SW480 (cell line): ENCODE results near the gene CARNS1.

Experiments used
- DNase-seq: peaks from one replicate; pipeline ENCODE4 v3.0.0-alpha.2; 2016; ENCODE audit warnings: low spot score

Gene CARNS1

DNA sequence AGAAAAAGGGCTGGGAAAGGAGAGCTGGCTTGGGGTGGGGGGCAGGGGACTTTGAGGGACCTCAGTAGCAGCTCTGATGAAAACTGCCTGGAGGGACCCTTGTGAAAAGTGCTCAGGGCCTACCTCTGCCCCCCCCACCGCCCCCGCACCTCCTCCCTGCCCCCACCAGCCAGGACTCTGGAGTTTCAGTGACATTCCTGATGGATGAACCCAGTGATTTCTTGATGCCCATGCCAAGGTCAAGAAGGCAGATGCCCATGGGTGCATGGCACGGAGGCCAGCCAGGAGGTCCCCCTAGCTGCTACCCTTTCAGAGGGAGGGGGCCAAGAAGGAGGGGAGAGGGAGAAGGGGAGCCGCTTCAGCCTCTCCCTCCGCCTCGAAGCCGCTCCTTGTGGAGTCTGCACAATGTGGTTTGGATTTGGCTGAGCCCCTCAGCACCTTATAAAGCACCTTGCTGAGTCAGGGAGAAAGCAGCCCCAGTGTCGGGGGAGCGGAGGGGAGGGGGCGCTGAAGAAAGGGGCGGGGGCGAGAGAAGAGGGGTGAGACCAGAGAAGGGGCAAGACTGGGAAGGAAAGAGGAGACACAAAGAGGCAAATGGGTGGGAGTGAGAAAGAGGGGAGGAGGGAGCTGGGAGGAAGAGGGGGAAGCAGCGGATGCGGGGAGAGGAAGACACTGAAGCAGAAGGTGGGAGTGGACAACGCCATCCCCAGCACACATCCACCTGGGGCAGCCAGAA is 40.0 kb upstream of the CARNS1 start:
- DNase-seq, result no peak

DNA sequence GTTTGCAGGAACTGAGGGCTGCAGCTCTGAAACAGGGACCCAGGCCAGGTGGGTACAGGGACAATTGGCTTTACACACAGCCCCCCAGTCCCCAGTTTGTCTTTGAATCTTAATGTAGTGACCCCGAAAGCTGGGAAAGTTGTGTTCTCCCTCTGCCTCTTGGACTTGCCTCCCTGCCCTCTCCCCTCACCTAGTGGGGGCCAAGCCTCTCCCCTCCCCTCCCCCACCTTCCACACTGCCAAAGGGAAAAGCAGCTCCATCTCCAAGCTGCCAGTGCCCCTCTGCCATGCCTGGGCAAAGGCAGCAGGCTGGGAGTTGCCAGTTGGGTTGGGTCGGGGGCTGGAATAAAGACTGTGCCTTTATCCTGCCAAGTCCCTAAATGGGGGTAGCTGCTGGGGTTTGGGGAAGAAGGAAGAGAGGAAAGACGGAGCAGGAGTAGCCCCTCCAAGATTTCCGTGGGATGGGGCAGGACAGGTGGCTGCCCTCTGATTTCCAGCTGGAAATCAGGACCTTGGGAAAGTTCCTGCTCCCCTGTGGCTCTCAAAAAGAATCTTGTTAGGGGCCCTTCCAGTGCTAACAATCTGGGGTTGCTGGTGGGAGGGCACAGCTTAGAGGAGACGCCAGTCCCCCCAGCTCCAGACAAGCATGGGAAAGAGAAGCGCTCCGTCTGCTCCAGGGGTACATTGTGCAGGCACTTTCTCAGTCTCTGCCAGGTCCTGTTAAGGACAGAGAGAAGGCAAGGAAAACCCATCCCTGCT is 39.2 kb upstream of the CARNS1 start:
- no peak for DNase-seq

DNA sequence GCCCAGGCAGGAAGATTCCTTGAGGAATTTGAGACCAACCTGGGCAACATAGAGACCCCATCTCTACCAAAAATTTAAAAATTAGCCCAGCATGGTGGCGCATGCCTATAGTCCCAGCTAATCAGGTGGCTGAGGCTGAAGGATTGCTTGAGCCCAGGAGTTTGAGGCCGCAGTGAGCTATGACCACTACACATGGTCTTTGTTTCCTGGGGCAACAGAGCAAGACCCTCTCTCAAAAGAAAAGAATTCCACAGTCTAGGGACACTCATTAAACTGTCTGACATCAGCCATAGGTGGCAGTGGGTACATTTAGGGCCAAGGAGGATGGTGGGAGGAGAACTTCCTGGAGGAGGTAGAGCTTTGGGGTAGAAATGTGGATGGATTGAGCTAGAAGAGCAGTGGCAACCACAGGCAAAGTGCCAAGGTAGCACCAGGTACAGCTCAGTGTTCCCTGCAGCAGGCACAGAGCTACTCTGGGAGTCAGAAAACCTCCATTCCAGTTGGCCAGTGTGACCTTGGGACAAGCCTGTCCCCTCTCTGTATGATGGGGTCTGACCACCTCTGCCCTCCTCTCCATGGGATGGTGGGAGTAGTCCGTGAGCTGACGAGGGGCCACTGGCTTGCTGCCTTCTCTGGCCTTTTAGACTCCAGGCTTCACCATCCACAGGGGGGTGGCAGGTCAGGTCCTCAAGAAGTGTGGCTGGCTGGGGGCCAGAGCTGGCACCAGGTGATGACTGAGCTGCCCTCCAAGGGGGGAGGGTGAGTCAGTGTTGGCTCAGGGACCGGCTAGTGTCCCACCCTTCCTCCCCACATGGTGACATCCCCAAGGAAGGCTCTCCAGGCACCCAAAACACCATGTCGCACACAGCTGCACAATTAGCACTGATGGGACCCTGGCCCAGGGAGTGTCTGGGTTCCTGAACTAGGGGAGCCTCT is 38.3 kb upstream of the CARNS1 start:
- no peak for DNase-seq

DNA sequence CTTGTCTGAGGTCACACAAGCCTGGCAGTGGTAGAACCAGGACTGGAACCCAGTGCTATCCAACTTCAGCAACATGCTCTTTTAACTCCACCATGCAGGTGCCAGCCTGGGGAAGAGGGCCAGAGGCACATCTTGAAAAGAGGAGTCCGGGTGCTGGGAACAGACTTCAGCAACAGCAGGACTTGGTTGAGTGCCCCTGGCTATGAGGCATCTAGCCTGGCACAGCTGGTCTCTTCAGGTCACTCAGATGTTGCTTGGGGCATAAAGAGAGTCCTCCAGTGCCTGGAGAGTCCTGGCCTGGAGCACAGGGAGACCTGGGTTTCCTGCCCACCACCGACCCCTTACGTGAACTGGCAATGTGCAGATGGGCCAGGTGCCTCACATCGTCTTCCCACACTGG is 36.9 kb upstream of the CARNS1 start:
- no peak for DNase-seq

DNA sequence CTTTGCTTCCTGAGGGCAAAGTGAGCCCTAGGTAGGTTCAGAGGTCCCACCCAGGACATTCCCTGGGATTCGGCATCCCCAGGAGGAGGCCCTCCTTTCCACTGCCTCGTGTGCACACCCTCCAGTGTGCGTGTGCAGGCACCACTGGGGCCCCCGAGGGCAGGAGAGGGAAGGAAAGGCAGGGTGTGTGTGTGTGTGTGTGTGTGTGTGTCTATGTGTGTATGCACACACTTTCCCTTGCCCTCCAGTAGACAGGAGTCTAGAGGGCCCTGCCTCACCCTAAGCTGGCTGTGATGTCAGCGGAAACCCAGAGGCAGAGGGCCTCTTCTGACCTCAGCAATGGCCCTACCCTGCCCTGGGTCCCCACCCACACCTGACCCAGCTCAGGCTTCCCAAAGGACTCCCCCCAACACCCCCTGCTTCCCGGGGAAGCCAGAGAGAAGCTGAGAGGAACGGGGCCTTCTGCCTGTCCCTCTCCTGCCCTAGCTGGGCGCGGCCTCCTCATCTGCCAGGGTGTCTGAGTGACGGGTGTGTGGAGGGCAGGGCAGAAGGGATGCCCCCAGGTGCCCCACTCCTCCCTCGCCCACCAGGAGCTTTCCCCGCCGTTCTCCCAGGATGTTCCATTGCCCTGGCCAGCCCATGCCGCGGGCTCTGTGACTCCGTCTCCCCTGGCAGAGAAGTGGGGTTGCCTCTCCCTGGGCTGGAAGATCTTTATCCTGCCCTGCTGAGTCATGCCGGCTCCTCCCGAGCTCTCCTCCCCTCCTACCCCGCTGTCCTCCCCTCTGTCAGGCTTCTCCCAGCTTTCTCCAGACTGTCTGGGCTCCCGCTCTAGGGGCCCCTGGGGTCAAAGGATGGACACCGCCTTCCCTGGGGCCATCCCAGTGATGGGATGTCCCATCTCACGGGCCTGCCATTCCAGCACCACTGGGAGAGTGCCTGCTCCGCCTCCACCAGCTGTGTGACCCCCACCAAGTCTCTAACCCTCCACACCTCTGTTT is 36.1 kb upstream of the CARNS1 start:
- DNase-seq, result peak; percentile 52

DNA sequence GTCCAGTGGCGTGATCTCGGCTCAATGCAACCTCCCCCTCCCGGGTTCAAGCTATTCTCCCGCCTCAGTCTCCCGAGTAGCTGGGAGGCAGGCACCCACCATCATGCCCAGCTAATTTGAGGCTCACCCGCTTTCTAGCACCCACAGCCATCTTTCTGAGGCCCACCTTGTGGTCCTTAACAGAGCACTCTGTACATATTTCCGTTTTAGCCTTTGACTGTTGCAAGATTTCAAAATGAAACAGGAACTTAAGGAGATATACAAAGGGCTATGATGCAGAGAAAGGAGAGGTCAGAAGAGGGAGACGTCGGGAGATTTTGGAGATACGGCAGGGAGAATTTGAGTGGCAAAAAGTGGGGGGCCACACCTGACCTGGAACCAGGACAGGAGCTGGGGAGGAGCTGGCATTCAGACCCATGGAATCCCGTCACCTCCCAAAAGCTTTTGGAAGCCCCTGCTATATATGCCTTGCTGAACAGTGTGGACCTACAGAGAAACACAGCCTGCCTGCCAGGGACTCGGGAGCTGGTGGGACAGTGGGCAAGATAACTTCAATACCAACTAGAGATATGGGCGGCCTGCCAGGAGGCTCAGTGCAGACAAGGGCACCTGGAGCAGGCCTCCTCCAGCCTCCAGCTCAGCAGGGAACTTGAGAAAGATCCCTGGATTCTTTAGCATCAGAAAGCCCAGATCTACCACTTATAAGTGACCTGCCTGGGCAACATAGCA is 34.1 kb upstream of the CARNS1 start:
- DNase-seq, result no peak

DNA sequence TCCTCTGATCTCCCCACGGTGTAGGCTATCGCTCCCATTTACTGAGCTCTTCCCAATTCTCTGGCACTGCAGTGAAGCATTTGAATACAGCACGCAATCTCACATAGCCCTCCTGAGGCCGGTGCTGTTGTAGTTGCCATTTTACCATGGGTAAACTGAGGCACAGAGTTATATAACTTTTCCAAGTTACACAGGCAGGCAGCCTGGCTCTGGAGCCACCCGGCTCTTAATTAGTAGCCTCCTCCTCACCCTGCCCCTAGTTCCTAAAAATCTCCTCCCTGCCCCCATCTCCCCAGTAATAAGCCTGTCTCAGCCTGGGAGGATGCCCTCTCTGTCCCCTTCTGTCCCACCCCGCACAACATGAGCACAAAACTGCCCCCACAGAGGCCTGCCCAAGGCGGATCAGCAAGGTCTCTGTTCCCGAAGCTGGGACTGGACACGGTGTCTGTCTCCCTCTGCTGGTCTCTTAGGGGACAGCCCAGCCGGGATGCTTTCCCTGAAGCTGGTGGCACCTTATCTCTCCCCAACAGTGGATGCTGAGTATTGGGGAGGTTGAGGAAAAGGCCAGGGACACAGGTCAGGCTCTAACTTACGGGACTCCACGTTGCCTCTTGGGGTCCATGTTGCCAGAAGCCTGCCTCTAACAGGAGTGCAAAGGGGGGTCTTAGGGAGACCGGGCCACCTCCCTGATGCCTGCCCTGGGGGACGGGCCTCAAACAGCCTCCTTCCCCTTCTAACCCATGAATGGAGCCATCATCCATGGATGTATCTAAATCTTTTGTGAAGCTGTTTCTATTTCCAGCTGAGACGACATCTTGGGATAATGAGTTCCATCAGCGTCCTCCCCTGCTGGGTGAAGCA is 33.0 kb upstream of the CARNS1 start:
- peak; percentile 72 for DNase-seq

DNA sequence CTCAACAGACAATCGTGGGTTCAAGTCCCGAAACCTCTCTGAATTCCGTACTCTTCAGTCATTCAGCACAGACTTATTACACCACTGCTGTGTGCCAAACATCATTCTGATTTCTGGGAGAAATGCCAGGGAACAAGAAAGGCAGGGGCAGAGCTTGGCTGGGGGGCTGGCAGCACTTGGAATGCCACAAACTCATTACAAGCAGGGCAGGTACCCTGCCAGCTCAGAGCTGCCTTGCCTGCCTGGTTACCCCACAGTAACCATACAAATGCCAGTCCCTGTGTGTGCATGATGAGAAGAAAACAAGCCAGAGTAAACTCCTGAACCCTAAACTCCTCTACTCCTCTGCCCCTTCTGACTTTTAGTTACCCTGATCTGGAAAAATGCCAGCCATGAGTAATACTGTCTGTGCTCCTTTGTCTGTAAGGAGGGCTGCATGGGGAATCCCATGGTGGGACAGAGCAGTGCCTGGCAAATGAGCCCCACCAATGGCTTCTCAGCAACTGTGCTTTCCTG is 30.6 kb upstream of the CARNS1 start:
- no peak for DNase-seq

DNA sequence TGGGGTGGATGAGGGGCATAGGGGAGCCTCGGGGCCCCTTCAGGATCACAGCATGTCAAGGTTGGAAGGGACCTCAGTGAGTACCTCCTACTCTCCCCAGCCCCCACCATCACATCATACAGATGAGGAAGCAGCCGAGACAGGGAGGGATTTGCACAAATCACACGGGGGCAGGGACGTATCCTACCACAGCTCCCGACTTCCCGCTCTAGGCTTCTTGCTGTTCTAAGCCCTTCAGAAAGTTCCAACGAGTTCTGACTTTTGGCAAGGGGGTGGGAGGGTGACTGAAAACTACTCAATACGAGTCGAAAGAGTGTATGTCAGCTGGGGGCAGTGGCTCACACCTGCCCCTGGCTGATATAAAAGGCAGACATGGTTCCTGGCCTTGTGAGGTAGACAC is 28.4 kb upstream of the CARNS1 start:
- DNase-seq, result no peak

DNA sequence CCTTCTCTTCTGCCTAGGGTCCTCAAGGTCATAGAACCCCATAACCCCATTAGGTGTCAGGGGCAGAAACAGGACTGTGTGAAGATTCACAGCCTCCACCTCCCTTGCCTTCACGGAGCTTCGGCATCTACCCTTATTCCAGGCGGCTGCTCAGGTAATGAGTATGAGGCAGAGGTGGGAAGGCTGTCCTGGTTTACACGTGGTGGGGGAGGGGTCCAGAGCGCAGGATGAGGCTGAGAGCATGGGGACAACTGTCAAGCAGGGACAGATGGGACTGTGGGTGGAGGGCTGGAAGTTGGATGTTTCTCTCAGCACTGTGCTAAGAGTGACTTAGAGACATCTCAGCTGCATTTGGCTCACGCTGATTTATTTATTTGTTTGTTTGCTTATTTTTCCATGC is 28.0 kb upstream of the CARNS1 start:
- no peak for DNase-seq

DNA sequence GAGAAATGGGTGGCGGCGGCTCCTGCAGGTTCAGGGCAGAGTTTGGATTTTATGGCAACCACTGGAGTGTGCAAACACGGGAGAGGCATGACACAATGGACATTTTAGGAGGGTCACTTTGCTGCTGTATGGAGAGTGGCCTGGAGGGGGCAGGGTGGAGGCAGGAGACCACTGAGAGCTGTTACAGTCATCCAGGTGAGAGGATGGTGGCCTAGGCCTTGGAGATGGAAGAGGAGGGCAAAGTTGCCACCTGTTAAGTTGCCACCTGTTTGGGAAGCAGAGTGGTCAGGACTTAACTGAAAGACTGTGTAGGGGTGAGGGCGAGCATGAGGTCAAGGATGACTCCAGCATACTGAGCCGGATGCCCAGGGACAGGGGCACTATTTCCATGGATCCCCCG is 26.0 kb upstream of the CARNS1 start:
- DNase-seq, result peak; percentile 63

DNA sequence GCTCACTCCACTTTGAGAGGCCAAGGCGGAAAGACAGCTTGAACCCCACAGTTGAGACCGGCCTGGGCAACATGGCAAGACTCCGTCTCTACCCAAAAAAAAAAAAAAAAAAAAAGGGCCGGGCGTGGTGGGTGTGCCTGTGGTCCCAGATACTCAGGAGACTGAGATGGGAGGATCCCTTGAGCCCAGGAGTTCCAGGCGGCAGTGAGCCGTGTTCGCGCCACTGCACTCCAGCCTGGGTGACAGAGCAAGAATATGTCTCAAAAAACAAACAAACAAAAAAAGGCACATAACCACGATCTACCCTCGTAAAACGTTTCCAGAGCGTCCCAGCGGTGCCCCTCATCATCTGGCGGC is 24.6 kb upstream of the CARNS1 start:
- no peak for DNase-seq

DNA sequence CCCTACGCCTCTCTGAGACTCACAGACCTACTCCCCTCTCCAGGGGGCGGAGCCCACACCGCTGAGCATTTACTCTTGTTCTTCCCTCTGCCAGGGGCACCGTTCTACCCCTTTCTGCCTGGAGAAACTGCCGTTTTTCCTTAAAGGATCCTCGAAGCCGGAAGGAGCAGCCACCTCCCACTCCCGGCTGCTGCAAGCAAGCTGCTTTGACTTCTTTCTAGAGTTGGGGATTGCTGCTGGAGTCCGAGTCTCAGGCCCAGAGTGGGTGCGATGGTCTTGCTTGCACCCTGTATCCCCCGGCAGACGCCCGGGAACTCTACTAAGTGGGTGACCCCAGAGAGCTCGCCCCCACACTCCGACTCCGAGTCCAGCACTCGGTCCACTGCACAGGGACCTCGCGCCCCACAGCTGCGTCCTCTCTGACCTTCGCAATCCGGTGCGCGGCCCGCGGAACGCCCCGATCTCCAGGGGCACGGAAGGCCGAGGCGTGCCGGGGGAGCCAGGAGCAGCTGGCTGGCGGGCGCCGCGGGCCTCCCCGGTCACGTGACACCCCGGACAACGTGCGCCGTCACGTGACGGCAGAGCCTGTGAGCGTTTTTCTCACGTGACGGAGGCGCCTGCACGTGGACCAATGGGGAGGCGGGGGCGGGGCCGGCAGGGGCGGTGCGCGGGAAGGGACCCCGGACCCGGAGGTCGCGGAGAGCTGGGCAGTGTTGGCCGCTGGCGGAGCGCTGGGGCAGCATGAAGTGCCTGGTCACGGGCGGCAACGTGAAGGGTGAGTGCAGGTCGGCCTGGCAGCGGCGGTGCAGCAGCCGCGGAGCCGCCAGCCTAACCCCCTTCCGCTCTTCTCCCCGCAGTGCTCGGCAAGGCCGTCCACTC is 23.9 kb upstream of the CARNS1 start, which contains the start of gene RAD9A:
TSS of gene RAD9A (plus strand) at position 683 of the 879 bp plus-strand sequence. CDS start at position 742, 59 bp downstream.
- DNase-seq, result peak; percentile 93

DNA sequence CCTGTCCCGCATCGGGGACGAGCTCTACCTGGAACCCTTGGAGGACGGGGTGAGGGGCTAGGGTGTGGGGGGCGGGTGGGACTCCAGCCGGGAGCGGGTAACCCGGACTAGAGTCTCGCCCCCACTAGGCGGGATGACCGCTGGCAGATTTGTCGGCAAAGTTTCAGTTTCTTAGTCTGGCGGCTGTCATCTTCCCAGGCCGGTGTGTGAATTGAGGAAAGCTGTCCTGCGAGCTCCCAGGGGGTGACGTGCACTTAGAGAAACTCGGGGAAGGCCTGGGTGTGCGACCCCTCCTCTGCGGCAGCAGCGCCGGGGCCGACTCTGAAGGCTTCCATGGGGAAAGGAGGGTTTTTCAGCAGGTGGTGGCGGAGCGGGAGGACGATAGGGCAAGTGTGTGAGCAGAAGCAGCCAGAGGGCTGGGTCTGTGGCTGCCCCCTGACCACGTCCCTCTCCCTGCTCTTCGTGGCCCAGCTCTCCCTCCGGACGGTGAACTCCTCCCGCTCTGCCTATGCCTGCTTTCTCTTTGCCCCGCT is 23.2 kb upstream of the CARNS1 start:
- no peak for DNase-seq

DNA sequence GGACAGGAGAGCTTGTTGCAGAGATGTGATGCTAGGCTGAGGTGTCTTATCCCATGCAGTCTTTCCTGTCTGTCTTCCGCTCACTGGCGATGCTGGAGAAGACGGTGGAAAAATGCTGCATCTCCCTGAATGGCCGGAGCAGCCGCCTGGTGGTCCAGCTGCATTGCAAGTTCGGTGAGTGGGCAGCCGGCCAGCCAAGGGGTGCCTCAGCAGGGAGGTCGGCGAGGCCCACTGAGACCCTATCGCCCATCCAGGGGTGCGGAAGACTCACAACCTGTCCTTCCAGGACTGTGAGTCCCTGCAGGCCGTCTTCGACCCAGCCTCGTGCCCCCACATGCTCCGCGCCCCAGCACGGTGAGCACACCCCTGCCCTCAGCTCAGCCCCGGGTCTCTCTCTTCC is 22.0 kb upstream of the CARNS1 start:
- DNase-seq, result no peak

DNA sequence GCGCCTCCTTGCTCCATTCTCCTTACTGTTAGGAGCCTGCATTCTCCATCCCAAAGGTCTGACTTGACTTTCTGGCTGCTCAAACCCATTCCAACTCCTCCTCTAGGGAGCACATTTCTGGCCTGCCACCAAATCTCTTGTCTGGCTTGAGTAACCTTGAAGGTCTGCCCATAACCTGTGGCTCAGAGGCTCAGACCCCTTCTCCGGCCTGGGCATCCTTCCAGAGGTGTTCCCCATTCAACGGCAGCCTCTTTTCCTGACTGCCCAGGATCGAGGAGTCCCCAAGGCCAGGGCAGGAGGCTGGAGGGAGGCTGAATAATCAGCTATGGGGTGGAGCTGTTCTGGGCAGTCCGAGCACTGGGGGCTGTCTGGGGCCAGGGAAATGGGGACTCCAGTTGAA is 21.5 kb upstream of the CARNS1 start:
- DNase-seq, result no peak

DNA sequence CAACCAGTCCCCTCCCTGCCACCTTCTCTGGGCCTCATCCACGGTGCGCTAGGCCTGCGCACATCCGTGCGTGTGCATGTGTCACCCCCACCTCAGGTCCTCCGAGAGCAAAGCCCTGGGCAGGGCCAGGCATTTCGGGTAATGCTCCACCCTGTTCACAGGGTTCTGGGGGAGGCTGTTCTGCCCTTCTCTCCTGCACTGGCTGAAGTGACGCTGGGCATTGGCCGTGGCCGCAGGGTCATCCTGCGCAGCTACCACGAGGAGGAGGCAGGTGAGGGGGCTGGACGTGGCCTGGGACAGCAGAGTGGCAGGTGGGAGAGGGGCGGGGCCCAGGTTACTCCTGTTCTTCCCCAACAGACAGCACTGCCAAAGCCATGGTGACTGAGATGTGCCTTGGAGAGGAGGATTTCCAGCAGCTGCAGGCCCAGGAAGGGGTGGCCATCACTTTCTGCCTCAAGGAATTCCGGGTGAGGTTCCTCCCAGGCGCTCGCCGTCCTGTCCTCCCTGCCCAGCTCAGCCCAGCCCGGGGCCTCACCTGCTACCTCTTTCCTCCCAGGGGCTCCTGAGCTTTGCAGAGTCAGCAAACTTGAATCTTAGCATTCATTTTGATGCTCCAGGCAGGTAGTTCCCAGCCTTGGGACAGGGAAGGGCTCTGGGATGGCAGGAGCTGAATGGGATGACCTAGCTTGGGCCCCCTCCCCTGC is 19.8 kb upstream of the CARNS1 start:
- DNase-seq, result no peak

DNA sequence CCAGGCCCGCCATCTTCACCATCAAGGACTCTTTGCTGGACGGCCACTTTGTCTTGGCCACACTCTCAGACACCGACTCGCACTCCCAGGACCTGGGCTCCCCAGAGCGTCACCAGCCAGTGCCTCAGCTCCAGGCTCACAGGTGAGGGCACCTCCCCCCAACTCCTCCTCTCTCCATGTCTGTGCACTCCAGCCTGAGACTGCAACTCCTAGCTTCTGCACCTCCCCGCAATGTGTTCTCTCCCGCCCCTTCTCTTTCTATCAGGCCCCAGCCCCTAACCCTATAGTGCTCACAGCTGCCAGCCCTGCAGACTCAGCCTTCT is 19.3 kb upstream of the CARNS1 start:
- no peak for DNase-seq
